ENCODE measurements around the gene C8G.

DNA sequence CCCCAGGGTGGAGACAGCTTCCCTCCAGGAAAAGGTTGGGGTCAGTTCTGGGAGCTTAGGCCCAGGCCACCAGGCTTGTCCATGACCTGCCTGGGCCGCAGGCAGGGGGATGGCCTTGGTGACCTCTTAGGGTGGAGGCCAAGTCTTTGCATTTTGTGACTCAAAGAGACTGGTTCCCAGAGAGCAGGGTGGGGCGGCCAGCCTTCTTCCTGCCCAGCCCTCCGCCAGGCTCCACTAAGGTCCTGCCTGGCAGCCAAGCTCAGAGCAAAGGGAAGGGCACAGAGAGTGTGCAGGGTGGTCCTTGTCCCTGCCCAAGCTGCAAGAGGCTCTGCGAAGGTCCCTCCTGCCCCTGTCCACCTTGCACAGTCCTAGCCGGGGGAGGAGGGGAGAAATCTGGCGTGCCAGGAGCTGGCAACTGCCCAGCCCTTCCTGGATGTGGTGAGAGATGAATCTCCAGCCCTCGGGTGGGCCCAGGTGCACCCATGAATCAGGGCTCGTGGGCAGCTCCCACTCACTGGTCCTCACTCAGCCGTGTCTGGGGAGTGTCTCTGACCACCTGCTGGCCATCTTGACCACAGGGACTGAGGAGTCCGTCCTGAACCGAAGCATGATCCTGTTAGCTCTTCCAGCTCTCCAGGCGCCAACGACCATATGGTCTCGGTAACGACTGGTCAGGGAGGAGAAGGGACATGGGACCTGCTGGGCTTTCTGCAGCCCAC lies 29.9 kb downstream of the C8G start:
- TF ChIP-seq, protein P1, sequence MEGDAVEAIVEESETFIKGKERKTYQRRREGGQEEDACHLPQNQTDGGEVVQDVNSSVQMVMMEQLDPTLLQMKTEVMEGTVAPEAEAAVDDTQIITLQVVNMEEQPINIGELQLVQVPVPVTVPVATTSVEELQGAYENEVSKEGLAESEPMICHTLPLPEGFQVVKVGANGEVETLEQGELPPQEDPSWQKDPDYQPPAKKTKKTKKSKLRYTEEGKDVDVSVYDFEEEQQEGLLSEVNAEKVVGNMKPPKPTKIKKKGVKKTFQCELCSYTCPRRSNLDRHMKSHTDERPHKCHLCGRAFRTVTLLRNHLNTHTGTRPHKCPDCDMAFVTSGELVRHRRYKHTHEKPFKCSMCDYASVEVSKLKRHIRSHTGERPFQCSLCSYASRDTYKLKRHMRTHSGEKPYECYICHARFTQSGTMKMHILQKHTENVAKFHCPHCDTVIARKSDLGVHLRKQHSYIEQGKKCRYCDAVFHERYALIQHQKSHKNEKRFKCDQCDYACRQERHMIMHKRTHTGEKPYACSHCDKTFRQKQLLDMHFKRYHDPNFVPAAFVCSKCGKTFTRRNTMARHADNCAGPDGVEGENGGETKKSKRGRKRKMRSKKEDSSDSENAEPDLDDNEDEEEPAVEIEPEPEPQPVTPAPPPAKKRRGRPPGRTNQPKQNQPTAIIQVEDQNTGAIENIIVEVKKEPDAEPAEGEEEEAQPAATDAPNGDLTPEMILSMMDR (IDR thresholded peaks at IDR 0.05) = no peak
- TF ChIP-seq POLR2AphosphoS5 (IDR thresholded peaks at IDR 0.05) (no peak), POLR2A (IDR thresholded peaks at IDR 0.05) (no peak)

Data from prostate gland (tissue), 2 donors.